ENCODE data around the gene GATAD2B.

The GATAD2B gene

DNA sequence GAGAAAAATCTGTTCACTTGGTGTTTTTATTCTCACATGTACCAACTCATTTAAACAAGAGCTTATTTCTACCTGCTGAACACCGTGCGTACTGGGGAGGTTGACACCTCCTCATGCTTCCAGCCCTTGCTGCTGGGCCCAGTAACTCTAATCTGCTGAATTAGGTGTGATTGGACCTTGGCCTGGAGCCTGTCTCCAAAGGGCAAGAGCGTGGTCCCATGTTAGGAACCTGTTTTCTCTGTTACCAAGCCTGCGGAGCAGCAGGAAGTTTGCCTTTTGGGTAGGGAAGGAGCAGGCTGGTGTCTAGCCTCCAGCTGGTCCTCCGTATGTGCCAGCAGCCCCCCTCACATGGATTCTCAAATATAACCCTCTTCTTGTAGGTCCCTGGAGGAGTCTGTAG, 158.5 kb downstream of the GATAD2B start:
- Histone ChIP-seq H3K27me3 (ENCODE audit: control insufficient read depth, insufficient read depth, low read length) (no peaks in the 10 kb centered on the region), H3K4me2 (ENCODE audit: low read length) (no peak overlapping the region), H3K9ac (no peak overlapping the region), H3K4me3 (ENCODE audit: low read depth, low read length) (no peak overlapping the region), H3K27ac (no peak overlapping the region), H3K36me3 (ENCODE audit: control insufficient read depth, insufficient read depth, low read length) (no peaks in the 10 kb centered on the region), H3K79me2 (no peaks in the 10 kb centered on the region), H3K4me1 (no peaks in the 10 kb centered on the region), H2AFZ (no peak overlapping the region), H3K9me3 (ENCODE audit: control insufficient read depth, low read length) (no peaks in the 10 kb centered on the region)
- TF ChIP-seq, protein P1, sequence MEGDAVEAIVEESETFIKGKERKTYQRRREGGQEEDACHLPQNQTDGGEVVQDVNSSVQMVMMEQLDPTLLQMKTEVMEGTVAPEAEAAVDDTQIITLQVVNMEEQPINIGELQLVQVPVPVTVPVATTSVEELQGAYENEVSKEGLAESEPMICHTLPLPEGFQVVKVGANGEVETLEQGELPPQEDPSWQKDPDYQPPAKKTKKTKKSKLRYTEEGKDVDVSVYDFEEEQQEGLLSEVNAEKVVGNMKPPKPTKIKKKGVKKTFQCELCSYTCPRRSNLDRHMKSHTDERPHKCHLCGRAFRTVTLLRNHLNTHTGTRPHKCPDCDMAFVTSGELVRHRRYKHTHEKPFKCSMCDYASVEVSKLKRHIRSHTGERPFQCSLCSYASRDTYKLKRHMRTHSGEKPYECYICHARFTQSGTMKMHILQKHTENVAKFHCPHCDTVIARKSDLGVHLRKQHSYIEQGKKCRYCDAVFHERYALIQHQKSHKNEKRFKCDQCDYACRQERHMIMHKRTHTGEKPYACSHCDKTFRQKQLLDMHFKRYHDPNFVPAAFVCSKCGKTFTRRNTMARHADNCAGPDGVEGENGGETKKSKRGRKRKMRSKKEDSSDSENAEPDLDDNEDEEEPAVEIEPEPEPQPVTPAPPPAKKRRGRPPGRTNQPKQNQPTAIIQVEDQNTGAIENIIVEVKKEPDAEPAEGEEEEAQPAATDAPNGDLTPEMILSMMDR (IDR thresholded peaks at IDR 0.05), result no peak

DNA sequence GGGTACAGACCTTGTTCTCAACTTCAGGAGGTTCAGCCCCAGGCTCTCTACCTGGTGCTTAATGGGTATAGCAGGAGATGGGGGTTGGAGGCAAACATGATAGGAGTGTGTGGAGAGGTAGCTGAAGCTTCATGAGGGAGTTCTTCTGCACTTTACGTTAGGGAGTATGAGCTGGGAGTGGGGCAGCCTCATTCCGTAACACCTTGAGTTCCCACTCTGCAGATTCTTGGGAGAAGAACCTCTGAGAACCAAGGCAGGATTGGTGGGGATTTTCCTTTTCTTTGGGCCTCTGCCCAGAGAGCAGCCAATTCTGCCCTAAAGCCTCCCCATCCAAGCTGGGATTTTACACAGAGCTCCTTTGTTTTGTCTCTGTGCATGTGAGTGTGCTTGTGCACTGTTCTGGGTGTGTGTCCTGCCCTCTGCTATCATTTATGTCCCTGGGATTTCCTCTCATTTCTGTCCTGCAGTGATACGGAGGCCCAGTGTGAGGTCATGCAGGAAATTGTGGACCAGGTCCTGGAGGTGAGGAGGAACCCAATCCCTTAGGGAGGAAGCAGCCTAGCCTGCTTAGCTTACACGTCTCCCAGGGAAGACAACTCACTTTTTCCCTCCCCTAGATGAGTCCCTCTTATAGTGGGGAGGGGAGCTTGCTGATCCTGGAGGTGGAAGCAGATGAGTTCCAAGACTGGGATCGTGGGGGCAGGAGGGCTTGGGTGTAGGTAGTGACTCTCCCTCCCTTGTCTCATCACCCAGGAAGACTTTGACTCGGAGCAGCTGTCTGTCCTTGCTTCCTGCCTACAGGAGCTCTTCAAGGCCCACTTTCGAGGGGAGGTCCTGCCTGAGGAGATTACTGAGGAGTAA, 159.2 kb downstream of the GATAD2B start:
- H3K27me3 ChIP-seq (ENCODE audit: control insufficient read depth, insufficient read depth, low read length), result no peaks in the 10 kb centered on the region
- no peak overlapping the region for H3K27ac ChIP-seq
- no peak overlapping the region for H3K4me3 ChIP-seq (ENCODE audit: low read depth, low read length)
- H3K9me3 ChIP-seq (ENCODE audit: control insufficient read depth, low read length), result no peaks in the 10 kb centered on the region
- H3K4me2 ChIP-seq (ENCODE audit: low read length), result no peak overlapping the region
- no peak overlapping the region for H2AFZ ChIP-seq
- no peak overlapping the region for H3K9ac ChIP-seq
- no peaks in the 10 kb centered on the region for H3K79me2 ChIP-seq
- H3K36me3 ChIP-seq (ENCODE audit: control insufficient read depth, insufficient read depth, low read length), result no peaks in the 10 kb centered on the region
- TF ChIP-seq, protein P1 (IDR thresholded peaks at IDR 0.05), result no peak
- H3K4me1 ChIP-seq, result no peaks in the 10 kb centered on the region

DNA sequence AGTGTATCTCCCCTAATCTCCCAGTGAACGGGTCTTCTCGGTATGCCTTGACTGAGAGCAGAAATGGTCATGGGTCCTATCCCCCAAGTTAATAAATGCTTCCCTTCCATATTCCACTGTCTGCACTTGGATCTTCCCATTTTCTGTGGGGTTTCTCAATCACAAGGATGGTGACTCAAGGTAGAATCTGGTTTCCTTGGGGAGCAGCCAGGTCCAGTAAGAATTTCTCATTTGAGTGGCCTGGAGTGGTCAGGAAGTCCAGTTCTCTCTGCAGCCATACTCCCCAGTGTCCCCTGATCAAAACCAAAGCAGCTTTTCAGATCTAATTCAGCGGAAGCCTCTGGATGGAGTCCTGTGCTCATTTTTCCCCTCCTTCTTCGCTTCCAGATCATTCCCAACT, 162.3 kb downstream of the GATAD2B start:
- no peaks in the 10 kb centered on the region for H3K4me1 ChIP-seq
- no peaks in the 10 kb centered on the region for H3K79me2 ChIP-seq
- H3K4me3 ChIP-seq (ENCODE audit: low read depth, low read length), result no peak overlapping the region
- H2AFZ ChIP-seq, result no peak overlapping the region
- no peaks in the 10 kb centered on the region for H3K27me3 ChIP-seq (ENCODE audit: control insufficient read depth, insufficient read depth, low read length)
- H3K27ac ChIP-seq, result no peak overlapping the region
- H3K9me3 ChIP-seq (ENCODE audit: control insufficient read depth, low read length), result no peaks in the 10 kb centered on the region
- TF ChIP-seq, protein P1 (IDR thresholded peaks at IDR 0.05), result no peak
- no peaks in the 10 kb centered on the region for H3K36me3 ChIP-seq (ENCODE audit: control insufficient read depth, insufficient read depth, low read length)
- no peak overlapping the region for H3K9ac ChIP-seq
- no peak overlapping the region for H3K4me2 ChIP-seq (ENCODE audit: low read length)
